Right renal pelvis (tissue), 4 donors: ENCODE measurements around the gene VMAC. TPM values are rescaled to one million over a fixed set of nuclear protein-coding genes. Genes with fewer than 3 reads are reported as not detected.
"Not testable (repeated sequence)": the region's sequence is repeated elsewhere in the genome, so short reads cannot be mapped to it uniquely, and the experiment has no call there.

ENCODE experiments used
- DNase-seq, 4 donors: peaks; one replicate each; pipeline ENCODE4 v3.0.0-alpha.2; 2013; ENCODE audit warnings: low read depth in 4 of 4, low spot score in 3 of 4, missing footprints in 1 of 4
- polyA plus RNA-seq, 4 donors: library from polyadenylated mRNA; unstranded; fragments of 120-200 nt; gene quantifications; one replicate each; pipeline ENCODE4 v1.2.1, GENCODE V29; 2013; ENCODE audit not compliant: insufficient read length in 4 of 4

Gene VMAC
- polyA plus RNA-seq, 4 donors: 5.1 to 6.7 (median 5.9) TPM

DNA sequence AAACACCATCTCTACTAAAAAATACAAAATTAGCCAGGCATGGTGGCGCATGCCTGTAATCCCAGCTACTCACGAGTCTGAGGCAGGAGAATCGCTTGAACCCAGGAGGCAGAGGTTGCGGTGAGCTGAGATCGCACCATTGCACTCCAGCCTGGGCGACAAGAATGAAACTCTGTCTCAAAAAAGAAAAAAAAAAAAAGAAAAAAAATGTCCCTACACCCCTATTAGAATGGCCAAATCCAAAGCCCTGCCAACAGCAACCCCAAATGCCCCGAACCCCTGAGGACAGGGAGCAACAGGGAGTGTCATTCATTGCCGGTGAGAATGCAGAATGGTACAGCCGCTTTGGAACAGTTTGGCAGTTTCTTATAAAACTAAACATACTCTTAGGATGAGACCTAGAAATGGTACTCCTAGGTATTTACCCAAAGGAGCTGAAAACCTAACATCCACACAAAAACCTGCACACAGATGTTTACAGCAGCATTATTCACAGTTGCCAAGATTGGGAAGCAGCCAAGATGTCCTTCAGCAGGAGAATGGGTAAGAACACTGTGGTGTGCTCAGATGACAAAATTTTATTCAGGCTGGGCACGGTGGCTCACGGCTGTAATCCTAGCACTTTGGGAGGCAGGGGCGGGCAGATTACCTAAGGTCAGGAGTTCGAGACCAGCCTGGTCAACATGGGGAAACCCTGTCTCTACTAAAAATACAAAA lies 21.4 kb upstream of the VMAC start:
- DNase-seq: not testable (repeated sequence)

DNA sequence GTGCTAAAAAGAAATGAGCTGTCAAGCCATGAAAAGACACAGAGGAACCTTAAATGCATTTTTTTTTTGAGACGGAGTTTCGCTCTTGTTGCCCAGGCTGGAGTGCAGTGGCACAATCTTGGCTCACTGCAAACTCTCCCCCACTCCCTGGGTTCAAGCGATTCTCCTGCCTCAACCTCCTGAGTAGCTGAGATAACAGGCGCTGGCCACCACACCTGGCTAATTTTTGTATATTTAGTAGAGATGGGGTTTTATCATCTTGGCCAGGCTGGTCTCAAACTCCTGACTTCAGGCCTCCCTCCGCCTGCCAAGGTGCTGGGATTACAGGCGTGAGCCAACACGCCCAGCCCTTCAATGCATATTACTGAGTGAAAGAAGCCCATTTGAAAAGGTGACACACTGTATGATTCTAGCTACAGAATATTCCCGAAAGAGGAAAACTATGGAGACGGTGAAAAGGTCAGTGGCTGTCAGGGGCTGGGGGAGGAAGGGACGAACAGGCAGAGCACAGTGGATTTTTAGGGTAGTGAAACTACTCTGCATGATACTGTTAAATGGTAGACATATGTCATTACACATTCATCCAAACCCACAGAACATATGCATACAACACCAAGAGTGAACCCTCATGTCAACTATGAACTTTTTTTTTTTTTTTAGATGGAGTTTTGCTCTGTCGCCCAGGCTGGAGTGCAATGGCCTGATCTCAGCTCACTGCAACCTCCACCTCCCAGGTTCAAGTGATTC lies 20.4 kb upstream of the VMAC start:
- DNase-seq: not testable (repeated sequence)

DNA sequence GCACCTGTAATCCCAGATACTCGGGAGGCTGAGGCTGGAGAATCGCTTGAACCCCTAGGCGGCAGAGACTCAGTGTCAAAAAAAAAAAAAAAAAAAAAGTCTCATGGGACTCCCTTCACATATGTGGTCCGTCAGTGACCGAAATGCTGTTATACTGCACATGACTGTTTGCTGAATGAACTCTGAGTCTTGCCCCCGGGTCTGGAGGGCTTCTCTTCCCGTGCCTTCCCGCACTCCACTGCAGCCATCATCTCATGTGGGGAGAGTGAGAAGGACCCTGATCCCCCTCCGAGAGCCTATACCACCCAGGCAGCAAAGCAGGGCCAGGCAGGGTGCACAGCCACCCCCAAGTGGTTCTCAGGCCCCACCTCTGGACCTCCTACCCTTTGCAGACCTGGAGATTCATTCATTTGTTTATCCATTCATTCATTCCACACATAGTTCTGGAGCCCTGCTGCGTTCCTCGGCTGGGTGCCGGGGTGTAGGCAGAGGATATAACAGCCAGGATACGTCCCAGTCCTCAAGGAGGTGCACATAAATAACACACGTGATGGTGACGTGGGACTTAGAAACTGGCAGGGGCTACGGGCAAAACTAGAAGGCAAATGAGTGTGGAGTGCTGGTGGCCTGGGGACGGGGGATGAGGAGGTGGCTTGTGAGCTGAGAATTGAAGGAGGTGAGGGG lies 15.2 kb upstream of the VMAC start:
- no peak for DNase-seq

DNA sequence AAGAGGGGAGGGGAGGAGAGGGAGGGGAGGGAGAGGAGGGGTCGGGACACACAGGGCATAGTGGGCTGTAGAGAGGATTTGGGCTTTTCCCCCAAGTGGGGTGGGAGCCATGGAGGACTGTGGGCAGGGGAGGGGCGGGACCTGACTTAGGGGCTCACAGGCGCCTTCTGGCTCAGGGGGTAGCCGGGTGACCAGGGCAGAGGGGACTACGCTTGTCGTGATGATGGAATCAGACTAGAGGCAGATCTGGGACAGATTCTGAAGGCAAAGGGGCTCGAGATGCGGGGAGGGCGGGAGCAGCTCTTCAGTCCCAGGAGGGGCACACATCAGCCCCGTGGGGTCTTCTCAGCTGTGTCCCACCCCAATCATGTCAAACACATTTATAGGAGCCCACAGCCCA lies 14.6 kb upstream of the VMAC start:
- DNase-seq: no peak

DNA sequence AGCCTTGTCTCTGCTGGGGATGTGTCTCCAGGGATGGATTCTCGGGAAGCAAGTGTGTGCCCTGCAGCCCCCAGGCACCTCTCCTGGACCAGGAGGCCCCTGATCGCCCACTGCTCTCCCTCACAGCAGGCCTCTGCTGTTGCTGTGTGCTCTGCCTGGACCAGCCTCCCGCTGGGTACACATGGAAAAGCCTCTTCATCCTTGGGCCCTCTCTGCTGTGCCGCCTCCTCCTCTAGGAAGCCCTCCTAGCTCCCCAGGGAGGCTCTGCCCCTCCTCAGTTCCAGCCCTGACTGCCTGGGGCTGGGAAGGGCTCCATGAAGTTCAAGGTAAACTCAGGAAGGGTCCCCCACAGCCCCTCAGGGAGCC lies 13.1 kb upstream of the VMAC start:
- DNase-seq: no peak

DNA sequence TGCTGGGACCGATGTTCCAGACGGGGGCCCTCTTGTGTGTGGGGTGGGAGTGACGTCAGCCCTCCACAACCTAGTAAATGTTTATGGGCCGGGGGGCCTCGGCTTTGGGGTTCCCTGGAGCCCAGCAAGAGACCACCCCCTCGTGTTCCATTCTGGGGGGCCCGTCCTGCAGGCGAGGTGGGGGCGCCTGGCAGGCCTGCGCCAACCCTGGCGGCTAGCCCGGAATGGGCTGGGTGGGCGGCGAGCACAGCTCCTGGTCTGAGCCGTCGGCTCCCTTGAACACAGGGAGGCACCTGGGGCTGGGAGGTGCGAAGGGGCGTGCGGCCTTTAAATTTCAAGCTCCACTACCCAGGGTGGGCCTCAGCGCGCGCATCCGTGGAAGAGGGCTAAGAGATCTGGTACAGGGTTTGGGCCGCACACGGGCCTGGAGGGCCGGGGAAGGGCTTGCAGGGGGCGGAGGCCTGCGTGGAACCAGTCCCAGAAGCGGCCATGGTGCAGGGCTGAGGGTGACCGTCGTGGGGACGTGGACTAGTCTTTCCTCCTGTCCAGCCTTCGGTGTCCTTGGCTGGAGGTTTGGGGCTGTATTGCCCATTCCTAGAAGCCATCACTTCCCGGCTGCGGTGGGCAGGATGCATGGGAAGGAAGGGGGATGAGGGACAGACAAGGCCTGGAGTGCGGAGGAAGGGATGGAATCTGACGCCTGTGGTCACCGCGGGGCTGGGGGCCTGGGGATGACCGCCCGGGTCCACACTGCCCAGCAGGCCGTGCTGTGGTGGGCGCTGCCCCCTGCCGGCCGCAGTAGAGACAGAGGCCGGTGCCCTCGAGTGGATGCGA lies 12.5 kb upstream of the VMAC start:
- no peak for DNase-seq

DNA sequence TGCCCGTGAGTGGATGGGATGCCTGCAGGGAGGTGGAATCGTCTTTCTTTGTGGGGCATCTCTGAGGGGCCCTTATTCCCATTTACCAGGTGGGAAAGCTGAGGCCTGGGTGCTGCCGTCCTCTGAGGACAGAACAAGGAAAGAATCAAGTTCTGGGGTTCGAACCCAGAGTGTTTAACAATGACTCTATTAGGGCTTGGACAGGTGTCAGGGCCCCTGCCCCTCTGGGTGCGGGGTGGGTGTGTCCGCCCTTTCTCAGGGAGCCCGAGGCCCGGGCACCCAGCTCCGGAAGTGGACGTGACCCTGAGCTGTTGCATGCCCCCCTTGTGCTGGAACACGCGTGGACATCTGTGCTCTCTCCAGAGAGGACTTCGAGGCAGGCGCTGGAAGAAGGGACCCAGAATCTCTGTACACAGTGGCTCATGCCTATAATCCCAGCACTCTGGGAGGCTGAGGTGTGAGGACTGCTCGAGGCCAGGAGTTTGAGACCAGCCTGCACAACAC lies 11.8 kb upstream of the VMAC start:
- DNase-seq: no peak

DNA sequence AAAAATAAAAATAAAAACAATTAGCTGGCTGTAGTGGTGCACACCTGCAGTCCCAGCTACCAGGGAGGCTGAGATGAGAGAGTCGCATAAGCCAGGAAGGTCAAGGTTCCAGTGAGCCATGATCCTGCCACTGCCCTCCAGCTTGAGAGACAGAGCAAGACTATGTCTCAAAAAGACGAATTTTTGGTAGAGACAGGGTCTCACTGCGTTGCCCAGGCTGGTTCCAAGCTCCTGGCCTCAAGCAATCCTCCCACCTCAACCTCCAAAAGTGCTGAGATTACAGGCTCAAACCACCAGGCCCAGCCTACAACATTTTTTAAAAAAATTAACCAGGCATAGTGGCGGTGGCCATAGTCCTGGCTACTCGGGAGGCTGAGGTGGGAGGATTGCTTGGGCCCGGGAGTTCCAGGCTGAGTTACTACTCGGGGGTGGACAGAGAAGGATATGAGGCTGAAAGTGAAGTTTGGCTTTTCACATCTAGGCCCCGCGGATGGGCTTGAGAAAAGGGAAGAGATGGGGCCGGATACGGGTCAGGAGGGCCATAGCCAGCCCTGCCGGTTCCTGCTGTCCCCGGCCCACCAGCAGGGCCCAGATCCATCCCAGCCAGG lies 11.3 kb upstream of the VMAC start:
- DNase-seq: no peak

DNA sequence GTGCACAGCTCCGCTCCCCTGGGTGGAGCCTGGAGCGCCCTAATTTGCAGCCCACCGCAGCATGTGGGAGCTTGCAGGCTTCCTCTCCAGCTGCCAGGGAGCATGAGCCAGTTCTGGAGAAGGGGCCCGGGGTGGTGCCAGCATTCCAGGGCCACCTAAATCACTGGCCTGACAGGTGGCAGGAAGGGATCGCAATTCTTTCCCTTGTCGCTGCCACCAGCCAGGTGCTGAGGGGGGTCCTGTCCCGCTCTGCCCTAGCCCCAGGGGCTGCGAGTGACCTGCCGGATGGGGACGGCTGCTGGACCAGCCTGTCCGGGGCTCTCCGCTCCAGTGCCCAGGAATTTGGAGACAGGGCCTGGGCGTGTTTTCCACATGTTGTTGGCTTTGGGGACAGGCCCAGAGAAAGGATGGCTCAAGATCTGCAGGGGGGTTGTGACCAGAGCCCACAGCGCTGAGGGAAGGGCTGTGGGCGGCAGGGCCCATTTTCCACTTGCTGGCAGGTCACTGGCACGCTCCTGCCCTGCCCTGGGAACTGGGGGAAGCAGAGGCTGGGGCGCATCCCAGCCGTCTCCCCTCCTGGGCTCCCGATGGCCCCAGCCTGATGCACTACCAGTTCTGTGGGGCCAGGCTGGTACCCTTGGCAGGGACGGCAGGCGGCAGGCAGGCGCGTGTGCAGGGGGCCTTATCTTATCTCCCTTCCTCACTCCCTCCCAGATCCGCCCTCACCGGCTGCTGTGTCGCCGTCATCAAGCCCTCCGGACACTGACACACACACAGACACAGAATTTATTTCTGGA lies 10.6 kb upstream of the VMAC start:
- DNase-seq: no peak

DNA sequence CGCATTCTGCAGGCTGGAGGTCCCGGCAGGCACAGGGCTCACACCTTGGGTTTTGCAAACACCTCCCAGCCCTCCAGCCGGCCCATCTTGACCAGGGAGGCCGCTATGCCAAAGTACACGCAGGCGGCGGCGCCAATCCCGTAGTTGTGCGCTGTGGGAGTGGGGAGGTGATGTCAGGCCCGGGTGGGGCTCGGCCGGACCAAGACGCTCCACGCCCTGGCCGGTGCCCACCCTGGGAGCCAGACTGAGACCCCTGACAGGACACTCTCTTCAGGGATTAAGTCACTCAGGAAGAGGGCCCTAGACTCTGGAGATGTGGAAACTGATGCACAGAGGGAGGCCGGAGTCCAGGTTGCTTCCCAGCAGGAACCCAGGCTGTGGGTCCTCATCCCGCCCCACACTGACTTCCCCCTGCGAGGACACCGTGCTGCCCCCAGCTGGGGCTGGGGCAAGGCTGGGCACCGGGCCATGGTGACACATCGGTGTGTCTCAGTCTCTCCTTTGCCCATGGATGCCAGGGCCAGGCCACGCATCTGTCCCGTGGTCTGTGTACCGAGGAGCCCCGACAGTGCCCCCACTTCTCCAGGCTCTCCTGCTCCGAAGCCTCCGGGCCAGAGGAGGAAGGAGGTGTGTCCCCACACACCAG lies 9.8 kb upstream of the VMAC start:
- no peak for DNase-seq

DNA sequence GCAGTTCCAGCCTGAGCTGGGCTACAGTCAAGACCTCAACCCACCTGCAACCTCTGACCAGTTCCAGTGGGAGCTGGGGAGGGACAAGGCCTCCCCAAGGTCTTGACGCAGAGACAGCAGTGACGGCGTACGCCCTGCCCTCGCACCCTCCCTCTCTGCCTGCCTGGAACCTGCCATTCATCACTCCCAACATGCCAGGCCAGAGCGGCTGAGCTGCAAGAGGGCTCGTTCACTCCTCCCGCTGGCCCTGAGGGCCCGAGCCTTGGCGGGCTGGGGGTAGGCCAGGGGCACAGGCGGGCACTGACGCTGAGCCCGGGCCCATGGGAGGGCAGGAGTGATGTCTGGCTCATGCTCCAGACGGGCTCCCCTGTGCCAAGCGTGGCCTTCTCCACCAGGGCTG lies 9.3 kb upstream of the VMAC start:
- no peak for DNase-seq

DNA sequence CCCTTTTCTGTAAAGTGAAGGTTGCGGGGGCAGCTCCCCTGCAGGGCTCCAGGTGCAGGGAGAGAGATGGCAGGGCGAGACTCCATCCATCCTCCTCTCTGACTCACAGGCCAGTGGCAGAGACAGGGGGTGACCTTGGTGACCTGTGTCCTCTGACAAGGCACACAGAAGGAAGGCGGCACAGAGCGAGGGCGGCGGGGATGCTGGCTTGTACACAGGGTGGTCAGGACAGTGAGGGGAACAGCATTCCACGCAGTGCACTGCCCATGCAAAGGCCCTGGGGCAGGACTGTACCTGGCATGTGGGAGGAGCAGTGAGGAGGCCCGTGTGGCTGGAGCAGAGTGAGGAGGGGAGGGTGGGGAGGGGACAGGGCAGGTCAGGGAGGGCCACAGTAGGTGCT lies 8.8 kb upstream of the VMAC start:
- DNase-seq: no peak

DNA sequence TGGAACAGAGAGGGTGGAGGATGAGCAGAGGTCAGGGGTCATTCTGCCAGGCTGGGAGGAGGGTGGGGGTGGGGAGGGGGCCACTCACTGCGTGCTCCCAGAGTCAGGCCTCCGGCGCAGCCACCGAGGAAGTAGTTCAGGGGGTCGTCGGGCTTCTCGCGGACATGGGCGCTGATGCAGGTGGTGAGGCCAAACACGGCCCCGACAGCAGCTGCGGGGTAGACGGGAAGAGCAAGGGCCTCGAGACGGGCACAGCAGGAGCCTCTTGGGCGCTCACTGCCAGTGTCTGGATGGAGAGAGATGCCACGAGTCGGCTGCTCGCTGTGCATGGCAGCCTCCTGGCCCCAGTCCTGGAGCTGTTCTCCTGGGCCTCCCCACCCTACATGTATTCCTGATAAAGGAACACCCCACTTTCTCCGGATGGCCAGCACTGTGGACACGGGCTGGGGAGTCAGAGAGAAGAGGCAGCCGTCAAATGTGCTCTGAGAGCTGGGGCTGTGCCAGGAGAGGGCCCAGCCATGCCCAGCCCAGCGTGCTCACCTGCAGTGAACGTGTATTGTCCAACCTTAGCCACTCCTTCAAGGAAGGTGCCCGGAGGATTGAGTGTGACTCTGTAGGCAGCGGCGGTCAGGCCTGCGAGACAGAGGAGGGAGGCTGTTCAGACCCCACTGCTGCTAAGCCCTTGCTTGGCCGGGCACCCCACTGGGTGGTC lies 8.2 kb upstream of the VMAC start:
- no peak for DNase-seq

DNA sequence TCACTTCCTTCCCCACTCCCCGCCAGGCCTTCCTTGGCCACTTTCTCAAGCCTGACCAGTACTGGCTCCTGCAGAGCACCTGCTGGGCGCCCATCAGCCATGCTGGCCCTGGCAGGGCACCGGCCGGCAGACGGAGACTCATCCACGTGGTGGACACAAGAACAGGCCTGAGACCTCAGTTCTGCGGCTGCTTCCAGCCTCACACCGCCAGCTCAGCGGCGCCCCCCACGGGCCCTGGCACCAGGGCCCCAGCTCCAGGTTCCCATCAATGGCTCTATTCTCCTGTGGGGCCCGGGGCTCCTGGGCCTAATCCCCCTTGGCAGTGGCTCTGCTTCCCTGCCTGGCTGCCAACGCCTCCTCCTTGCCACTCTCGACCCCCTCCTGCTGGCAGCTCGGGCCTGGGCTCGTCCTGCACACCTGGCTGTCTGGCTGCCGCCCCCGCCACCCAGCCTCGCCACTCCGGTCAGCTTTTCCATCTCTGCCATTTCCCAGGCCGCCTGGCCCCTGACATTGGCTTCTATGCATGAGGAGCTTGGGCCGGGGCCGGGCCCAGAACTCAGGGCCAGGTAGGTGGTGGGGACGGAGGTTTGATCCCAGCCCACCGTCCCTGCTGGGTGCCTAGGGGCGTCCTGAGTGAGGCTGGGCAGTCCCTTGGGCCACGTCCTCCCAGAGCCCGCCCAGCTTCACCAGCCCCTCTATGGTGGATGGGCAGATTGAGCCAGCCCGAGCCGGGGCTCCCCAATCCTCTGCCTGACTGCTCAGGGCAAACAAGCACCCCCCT lies 7.3 kb upstream of the VMAC start:
- no peak for DNase-seq

DNA sequence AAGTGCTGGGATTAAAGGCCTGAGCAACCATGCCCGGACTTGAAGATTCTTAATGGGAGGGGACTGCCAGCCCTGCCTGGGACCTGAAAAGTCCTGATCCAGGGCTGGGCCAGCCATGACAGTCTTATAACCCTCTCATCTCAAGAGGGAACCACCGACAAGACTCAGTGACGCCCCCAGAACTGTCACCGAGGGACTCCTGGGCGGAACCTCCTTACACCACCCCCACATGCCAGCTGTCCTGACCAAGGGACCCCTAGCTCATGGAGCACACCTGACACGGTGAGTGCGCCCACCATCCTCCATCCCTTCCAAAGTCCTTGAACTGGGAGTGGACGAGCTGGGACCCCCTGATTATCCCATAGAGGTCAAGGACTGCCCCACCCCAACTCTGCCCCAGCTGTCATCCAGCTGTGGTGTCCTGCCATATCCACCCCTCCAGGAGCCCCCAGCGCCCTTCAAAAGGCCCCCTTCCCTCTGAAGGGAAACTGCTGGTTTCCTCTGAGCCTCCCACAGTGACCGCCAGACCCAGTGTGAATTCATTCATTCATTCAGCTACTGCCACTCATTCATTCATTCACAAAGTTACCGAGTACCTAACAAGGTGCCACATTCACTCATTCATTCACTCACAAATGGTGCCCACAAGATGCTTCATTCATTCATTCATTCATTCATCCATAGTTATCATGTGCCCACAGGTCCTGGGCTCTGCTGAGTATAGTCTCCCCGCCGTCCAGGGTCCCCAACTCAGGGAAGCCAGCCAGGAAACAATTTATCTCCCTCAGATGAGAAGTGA lies 4.7 kb upstream of the VMAC start:
- no peak for DNase-seq

DNA sequence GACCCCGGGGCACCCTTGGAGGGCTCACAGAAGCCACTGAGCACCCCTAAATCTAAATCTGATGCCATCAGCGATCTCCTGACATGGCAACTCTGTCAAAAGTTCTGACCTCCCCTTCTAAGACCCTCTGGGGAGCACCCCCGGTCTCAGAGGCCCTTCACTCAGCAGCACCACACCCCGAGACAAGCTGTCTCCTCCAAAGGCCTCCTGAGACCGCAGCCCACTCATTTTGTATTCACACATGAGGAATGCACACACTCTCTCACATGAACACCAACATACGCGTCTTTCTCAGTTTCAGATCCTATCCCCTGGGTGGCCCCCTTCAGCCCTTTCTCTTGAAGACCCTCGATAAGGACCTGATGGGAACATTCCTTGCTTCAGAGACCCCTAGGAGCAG lies 3.7 kb upstream of the VMAC start:
- DNase-seq: no peak
